H1 (cell line): ENCODE measurements around the gene BACE2. TPM values are rescaled to one million over a fixed set of nuclear protein-coding genes. Genes with fewer than 3 reads are reported as not detected.

Experiments used
- BRCA1 ChIP-seq: IDR thresholded peaks from 2 replicates; pipeline ENCODE4 v1.6.1; 2012; ENCODE audit warnings: low read depth, low read length, improper control_type of control experiment
- polyA plus RNA-seq, 7 experiments: library from polyadenylated mRNA; depleted of rRNA in 3 of 7; stranded (reverse) in 5 of 7; unstranded in 2 of 7; fragments of >200 nt in 5 of 7; fragments of 200-250 nt in 2 of 7; gene quantifications; 1 replicate in 5 of 7; 2 replicates in 1 of 7; 4 replicates in 1 of 7; pipeline versions ENCODE4 v1.2.1 to v1.2.3, GENCODE V29; 2011 to 2013; ENCODE audit warnings: missing spikeins in 2 of 7, mixed read lengths in 2 of 7
- total RNA-seq: library from RNA; stranded (reverse); fragmentation: NEBNext Ultra II Directional; extraction: Animal tissue kit (Norgen Biotek cat#: 25700); gene quantifications from 2 replicates; pipeline ENCODE4 v1.2.1, GENCODE V29; 2021

Gene BACE2
- total and polyA plus RNA-seq, 2 of the 8 experiments (the other 6 are each of a cell fraction or from before 2014, with no cell fraction given) = 8.1 to 10.9 TPM

DNA sequence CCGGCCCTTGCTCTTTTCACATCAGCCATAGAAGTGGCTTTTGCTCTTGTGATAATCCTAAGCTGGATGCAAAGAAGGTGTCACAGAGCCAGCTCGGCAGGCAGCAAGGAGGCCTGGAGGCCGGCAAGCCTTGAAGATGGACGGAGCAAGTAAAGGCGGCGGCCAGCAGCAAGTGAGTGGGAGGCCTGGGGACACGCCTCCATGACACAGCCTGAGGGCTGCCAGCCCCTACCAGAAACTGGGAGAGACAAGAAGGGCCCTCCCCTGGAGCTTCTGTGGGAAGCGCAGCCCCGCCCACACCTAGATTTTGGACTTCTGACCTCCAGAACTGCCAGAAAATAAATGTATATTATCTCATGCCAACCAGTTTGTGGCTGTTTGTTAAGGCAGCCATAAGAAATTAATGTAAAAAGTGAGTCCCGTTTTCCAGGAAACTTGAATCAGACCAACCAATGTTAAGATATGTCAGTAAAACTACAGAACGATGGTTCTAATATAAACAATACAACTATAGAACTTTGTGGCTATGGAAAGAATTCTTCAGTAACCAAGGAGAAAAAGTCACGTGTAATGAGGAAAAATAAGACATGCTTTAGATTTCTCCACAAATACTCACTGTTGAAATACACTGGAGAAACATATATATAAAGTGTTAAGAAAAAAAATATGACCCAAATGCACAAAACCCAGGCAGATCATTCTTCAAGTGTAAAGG, 49.9 kb downstream of the BACE2 start (continued):
- TF ChIP-seq BRCA1 = no peak
